Measurements from ENCODE around the gene UNC5C. TPM values are rescaled to one million over a fixed set of nuclear protein-coding genes. Genes with fewer than 3 reads are reported as not detected.

Gene UNC5C
- total and polyA plus RNA-seq, 10 donors: 0.43 to 15.7 (median 7.8) TPM

- DNase-seq: no peak
- no peaks in the 10 kb centered on the region for H3K27me3 ChIP-seq (replicated peaks in 1 of 7)
- H3K4me3 ChIP-seq: no peak overlapping the region
- no peak overlapping the region for H3K27ac ChIP-seq
- H3K9me3 ChIP-seq: no peaks in the 10 kb centered on the region
- intact Hi-C loops (cut with DNase I; ENCODE audit: low total_unique reads): no loop called here
- no peak for TF ChIP-seq POLR2AphosphoS5 (IDR thresholded peaks at IDR 0.05)
- no peak for TF ChIP-seq CTCF (IDR thresholded peaks at IDR 0.05 in 8 of 11, conservative IDR thresholded peaks at IDR 0.05 in 3 of 11)
- no peak for TF ChIP-seq POLR2A (IDR thresholded peaks at IDR 0.05)
- H3K4me1 ChIP-seq: no peaks in the 10 kb centered on the region
- H3K36me3 ChIP-seq: no peaks in the 10 kb centered on the region
- WGBS, 5 donors: 95 to 97% (median 96%) methylated on average over 6 of the region's 6 CpGs
Measured at GRCh38 chr4:95225849-95226248, 322.9 kb downstream of the UNC5C start.

- intact Hi-C loops (cut with DNase I; ENCODE audit: low total_unique reads): no loop called here
- DNase-seq: no peak
- WGBS, 5 donors: 87 to 95% (median 93%) methylated on average over 3 of the region's 3 CpGs
- TF ChIP-seq POLR2AphosphoS5 (IDR thresholded peaks at IDR 0.05) (no peak), POLR2A (IDR thresholded peaks at IDR 0.05) (no peak), CTCF (IDR thresholded peaks at IDR 0.05 in 8 of 11, conservative IDR thresholded peaks at IDR 0.05 in 3 of 11) (no peak)
- Histone ChIP-seq H3K27me3 (replicated peaks in 1 of 7) (no peaks in the 10 kb centered on the region), H3K4me3 (no peak overlapping the region), H3K9me3 (no peaks in the 10 kb centered on the region), H3K4me1 (no peaks in the 10 kb centered on the region), H3K36me3 (no peaks in the 10 kb centered on the region), H3K27ac (no peak overlapping the region)
Measured at GRCh38 chr4:95224402-95224801, 324.4 kb downstream of the UNC5C start.

- no peaks in the 10 kb centered on the region for H3K36me3 ChIP-seq
- DNase-seq: no peak
- H3K4me1 ChIP-seq: peaks cover 0 to 13% (median 0%) of the 10 kb centered on the region in 6 donors
- no peaks in the 10 kb centered on the region for H3K27me3 ChIP-seq (replicated peaks in 1 of 7)
- H3K27ac ChIP-seq: no peak overlapping the region
- 50 to 90% (median 79%) methylated on average over 1 of the region's 1 CpG for WGBS, 5 donors
- no peaks in the 10 kb centered on the region for H3K9me3 ChIP-seq
- TF ChIP-seq CTCF (IDR thresholded peaks at IDR 0.05 in 8 of 11, conservative IDR thresholded peaks at IDR 0.05 in 3 of 11) (no peak), POLR2AphosphoS5 (IDR thresholded peaks at IDR 0.05) (no peak), POLR2A (IDR thresholded peaks at IDR 0.05) (no peak)
- H3K4me3 ChIP-seq: no peak overlapping the region
- intact Hi-C loops (cut with DNase I; ENCODE audit: low total_unique reads): no loop called here
Measured at GRCh38 chr4:95220205-95221175, 328.3 kb downstream of the UNC5C start.

- H3K4me1 ChIP-seq: peaks cover 0 to 13% (median 0%) of the 10 kb centered on the region in 6 donors
- 87 to 99% (median 92%) methylated on average over 5 of the region's 5 CpGs for WGBS, 5 donors
- DNase-seq: no peak
- no peaks in the 10 kb centered on the region for H3K9me3 ChIP-seq
- TF ChIP-seq CTCF (IDR thresholded peaks at IDR 0.05 in 8 of 11, conservative IDR thresholded peaks at IDR 0.05 in 3 of 11): no peak
- no peak for TF ChIP-seq POLR2A (IDR thresholded peaks at IDR 0.05)
- no peak for TF ChIP-seq POLR2AphosphoS5 (IDR thresholded peaks at IDR 0.05)
- intact Hi-C loops (cut with DNase I; ENCODE audit: low total_unique reads): no loop called here
- no peaks in the 10 kb centered on the region for H3K36me3 ChIP-seq
- no peak overlapping the region for H3K27ac ChIP-seq
- no peak overlapping the region for H3K4me3 ChIP-seq
- H3K27me3 ChIP-seq (replicated peaks in 1 of 7): no peaks in the 10 kb centered on the region
Measured at GRCh38 chr4:95219109-95219508, 329.7 kb downstream of the UNC5C start.

Measured in spleen (tissue), 11 donors.